Stimulated activated CD4-positive, alpha-beta T cell treated with anti-CD3 and anti-CD28 coated beads, Interleukin-4, amount 100 ng/mL, for 24 hours (primary cell): Measurements from ENCODE around the gene LDAH.
A peak's percentile ranks its signal among the peaks of the same experiment; 100 is the strongest.

Experiments
- DNase-seq: peaks from one replicate; pipeline ENCODE4 v3.0.0-alpha.2; 2020

The LDAH gene

DNA sequence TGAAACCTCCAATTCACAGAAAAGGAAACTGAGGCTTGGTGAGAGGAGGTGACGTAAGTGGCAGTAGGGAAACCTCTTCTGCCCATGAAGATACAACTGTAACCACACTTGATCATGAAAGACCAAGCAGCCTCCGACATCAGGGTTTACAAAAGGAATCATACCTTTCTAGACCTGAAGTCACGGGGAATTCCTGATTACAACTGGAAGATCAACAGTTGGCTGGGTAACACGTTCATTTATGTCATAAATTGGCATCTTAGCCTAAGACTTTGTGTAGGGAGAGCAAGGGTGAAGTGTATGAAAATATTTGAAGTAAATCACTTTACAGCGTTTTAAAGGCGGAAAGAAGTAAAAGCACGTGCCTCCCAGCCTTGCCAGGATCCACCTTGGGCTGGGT lies 172.9 kb downstream of the LDAH start:
- DNase-seq: no peak

DNA sequence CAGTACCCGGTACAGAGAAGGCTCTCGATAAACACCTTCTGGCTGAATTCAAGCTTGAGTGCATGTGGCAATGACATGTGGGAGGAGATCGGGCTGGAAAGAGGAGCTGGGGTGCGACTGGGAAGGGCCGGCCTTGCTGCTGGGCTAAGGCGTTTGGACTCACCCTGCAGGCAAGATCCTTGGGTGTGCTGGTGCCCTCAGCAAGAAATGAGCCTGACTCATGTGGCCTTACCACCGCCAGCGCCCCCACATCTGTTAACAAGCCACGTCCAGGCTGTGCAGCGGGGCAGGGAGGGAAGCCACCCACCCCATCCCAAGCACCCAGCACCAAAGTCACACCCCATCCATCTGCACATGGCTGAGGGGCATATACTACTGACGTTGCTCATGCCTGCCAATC lies 173.3 kb downstream of the LDAH start:
- DNase-seq: no peak

DNA sequence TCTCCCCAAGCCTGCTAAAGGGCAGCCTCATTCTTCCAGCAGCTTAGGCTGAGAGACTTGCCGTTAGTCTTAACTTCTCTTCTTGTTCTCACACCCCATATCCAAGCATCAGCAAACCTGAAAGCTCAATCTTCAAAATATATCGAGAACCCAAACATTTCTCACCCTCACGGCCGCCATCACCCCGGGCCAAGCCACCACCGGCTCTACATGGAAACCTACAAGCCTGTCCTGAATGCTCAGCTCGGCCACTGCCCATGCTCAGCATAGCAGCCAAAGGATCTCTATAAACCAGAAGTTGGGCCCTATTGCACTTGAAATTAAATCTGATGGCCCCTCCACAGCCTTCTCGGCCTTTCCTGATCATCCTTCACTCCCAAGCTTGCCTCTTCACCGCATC lies 174.1 kb downstream of the LDAH start:
- no peak for DNase-seq

DNA sequence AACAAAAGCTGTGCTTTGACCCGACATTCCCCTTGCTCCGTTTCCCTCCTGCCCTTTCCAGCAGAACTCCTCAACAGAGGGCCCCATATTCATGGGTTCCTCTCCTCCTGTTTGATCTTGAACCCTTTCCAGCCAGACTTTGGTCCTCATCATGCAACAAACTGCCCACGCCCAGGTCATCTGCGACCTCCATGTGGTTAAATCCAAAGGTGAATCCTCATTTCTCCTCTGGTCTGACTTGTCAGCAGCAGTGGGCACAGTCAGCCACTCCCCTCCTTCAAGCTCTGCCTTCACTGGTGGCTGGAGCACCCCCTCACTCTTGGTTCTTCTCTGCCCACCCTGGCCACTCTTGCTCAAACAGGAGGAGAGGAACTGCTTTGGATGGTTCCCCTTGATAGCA lies 174.7 kb downstream of the LDAH start:
- DNase-seq: no peak

DNA sequence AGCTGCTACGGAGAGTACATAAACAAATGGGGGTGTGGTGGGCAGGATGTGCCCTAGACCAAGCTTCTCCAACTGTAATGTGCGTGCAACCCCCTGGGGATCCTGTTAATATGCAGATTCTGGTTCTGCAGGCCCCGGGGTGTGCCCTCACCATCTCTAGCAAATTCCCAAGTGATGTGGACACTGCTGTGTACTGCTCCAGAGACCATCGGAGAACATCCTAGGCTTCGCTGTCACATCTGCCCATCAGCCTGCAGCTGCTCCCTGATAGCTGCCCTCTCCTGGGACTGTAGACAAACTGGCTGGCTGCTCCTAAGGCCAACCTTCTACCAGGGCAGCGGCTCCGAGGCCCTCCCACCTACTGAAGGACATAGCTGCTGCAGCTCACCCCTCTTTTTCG lies 175.2 kb downstream of the LDAH start:
- DNase-seq: no peak

DNA sequence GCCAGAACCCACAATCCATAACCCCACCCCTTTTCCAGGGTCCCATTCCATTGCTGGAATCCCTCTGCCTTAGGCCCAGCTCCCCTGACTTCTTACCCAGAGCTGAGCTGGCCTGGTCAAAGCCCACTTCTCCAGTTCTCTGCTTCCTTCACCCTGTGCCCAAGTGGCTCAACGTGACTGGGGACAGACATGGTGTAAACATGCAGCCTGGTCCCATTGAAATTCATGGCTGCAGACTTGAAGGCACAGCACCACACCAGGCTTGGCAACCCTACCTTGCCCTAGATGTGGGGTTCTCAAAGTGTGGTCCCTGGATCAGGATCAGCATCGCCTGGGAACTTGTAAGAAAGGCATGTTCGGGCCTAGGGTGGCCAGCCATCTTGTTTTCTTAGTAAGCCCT lies 175.7 kb downstream of the LDAH start:
- DNase-seq: no peak

DNA sequence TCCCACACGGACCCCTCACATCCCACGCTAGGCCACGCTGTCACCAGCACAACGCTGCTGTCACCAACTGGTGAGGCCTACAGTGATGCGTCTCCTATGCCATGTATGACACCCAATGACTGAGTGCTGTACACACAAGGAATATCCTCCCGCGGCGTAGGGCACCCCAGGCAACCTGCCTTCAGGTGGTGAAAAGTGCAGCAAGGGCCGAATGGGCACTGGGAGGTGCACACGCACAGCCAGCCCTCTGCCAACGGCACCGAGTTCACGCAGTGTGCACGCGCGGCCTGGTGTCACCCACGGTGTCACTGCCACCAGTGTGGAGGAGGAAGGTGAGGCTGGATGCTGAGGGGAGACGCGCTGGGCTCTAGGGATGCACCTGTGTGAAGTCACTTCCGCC lies 176.5 kb downstream of the LDAH start:
- no peak for DNase-seq

DNA sequence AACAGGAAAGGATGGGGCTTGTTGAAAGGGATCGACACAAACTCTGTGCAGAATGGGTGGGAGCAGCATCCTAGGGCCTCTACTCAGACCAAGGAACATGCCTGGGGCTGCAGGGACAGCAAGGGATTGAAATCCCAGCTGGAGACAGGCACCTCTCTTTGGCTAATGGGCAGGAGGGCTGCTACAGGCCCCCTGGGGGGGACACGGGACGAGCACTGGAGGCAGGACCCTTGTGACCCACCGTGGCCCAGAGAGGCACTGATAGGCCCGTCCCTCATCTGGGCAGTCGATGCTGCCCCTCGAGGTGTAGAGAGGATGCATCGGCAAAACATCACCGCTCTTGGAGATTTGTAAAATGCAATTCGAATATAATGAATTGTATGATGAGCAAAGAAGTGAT lies 177.1 kb downstream of the LDAH start:
- DNase-seq: no peak

DNA sequence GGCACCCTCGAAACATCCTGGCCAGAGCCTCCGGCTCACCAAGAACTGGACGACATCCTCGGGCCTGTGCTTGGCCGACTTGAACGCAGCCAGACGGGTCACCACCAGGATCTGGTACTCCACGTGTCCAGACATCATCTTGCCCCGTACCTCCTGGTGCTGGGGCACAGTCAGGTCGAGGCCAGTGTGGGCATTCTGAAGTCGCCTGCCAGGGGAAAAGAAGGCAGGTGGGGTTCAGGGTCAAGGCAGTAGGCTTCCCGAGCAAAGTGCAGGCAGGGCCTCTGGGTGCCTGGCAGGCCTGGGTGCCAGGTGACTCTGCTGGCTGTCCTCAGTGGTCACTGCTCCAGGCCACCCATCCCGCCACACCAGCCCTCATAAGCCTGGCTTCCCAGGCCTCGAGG lies 177.6 kb downstream of the LDAH start:
- no peak for DNase-seq

DNA sequence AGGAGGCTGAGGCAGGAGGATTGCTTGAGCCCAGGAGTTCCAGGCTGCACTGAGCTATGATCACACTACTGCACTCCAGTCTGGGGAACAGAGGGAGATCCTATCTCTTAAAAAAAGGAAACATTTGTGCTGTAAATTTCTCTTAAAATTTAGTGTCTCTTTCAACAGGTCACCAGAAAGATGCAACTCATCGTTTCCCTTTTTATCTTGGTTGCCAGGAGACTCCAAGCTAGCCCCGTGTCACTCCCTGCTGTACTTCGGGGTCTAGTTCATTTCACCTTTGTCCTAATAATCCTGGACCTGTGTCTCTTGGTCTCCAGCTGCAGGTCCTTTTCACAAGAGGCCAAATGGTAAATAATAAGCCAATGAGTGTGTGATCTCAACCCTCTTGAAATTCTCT lies 179.1 kb downstream of the LDAH start:
- no peak for DNase-seq

DNA sequence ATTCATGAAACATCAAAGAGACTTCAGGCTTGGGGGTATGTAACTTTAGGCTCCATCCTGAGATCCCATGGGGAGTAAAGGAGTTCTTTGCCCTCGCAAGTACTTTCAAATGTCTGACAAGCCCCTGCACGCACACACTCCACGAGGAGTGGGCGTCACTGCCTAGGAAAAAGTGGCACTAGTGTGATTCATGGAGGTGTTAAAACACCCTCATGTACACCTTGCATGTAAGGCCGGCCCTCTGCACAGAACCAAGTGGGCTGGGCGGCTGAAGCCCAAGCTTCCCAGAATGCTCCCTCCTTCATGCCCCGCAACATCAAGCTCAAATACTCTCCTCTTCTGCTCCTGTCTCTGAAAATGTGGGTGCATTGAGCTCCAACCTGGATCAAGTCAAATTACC lies 179.8 kb downstream of the LDAH start:
- DNase-seq: no peak

DNA sequence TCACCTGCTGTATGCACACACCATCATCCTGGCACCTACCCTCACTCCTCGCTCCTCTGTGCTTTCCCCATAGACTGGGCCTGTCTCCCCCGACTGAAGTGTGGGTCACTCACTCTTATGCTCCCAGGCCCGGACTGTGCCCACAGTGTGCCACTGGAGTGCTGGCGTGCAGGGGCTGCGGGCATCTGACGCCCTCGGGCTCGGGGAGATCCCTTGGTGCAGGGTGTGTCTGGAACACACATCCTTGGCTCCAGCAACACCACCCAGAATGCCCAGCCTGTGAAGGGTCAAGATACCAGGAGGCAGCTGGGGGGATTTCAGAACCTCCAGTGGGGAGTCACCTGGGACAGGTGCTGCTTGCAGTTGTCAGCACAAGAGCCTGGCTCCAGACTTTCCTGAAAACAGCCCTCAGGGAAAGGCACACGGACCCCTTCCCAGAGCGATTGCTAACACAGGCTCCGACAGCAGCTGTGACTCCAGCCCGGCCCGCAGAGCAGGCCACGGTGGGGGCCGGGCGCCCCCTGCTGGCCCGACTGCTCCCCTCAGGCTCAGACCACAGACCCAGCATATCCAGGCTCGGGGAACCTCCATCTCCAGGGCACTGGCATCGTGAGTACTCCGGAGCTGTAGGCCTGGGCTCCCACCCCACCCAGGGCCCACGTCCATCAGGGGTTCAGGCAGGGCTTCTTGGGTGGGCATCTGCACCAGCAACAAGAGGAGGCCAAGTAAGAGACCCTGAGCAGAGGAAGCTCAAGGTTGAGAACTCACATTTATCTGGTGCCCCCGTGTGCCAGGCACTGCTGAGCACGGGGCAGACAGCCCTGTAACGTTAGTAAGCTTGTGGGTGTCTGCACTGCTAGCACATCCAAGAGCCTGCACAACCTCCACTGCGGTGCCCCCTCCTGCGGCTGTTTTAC lies 180.6 kb downstream of the LDAH start:
- DNase-seq: peak; percentile 75

DNA sequence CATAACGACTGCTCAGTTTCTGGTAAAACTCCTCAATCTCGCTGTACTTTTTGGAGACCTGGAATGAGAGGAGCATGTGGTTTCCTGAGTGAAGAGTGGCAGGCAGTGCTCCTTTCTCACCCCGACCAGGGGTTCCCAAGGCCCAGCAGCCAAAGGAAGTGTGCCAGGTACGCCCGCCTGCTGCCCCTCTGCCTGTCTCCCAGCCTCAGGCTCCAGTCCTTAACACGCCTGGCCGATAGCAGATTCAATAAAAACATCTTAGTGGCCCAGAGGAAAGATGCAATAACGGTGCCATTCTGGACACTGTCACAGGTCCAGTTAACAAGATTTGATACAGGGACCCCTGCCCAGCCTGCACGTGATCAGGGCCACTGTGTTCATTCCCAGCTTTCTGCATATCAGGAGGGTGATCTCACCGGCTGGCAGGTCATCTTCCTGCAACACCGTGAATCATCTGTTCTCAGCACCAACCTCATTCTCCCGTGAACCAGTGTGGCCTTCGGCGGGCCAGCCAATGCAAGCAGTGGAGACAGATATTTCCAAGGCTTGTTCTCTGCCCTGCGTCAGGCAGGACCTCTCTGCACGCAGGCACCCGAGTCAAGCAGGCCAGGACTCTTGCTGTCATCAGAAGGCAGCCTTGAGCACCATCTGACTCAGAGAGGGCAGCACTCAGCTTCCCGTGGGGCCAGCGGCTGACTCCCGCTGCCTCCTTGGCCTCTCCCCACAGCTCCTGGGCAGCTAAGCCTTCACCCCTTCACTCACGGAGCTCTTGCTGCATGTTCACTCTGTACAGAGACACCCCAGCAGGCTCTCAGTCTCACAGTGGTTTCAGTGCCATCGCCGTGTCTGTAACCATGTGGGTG lies 181.5 kb downstream of the LDAH start:
- DNase-seq: no peak

DNA sequence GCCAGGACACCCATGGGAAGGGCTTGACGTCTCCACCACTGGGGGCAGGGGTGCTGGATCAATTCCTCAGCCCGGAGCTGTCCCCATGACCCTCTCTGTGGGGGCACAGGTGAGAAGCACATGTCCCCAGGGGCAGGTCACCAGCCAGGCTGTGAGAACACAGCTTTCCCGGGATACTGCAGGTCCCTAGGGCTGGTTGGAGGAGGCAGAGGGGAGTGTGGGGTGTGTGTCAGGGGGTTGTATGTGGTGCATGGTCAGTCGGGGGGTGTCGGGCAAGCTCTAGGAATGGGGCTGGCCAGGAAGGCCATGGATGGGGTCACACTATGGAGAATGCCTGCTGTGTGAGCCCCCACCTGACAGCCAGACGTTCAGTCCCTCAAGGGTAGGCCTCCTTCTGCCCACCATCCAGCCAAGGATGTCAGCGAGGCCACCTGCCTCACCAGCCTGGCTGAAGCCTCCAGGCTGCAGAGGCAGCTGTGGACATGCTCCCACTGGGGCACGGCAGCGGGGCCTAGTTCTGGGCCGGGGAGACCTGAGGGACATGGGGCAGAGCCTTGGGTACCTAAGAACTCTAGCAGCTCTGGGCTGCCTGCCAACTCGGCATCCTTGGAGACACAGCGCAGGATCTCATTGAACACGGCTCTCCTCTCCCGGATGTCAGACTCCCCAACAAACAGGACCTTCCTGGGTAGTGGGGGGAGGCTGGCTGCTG lies 182.3 kb downstream of the LDAH start:
- no peak for DNase-seq

DNA sequence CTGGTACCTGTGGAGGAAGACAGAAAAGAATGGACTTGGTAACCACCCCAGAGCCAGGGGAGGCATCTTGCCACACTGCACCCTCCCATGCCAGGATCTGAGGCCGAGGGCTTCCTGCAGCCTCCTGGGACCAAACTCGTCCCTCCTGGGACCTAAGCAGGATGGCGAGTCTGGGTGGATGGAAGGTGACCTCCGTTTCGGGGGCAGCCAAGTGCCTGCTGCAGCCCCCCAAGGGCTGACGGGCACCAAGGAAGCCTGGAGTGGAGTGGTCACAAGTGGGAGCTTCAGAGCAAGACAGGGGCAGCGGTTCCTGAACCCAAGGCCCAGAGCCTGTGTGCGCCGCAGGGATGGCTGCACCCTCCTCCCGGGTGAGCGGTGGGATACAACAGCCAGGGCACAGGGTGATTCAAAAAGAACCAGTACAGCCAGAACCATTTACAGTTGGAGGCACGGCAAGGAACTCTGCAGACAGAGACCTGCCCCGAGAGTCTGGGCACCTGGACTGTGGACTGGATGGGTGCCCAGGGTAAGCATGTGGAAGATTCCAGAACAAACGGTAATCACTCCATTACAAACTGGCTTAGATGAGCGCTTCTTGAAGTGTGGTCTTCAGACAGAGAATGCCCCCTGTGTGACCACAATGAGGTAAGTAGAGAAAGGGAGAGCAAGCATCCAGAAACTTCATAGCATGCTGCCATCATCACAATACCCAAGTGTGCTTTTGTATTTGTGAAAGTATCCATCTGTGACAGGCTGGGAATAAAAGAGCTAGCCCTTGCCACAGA lies 184.1 kb downstream of the LDAH start:
- no peak for DNase-seq

DNA sequence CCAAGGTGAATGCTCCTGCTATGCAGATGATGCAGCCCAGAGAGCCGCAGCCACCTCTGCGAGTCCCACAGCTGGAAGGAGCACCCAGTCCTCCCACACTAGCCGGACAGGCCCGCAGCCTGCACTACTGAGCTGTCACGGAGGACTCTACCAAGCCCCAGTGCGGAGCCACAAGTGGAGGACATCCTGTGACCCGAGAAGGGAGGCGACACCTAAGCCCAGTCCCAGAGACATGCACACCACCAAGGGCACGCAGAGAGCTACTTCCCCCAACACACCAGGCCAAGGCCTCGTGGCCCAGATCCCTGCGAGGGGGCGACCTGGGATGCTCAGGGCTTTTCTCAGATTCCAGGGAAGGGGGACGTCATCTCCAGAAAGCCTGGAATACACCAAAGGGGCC lies 184.9 kb downstream of the LDAH start:
- DNase-seq: no peak

DNA sequence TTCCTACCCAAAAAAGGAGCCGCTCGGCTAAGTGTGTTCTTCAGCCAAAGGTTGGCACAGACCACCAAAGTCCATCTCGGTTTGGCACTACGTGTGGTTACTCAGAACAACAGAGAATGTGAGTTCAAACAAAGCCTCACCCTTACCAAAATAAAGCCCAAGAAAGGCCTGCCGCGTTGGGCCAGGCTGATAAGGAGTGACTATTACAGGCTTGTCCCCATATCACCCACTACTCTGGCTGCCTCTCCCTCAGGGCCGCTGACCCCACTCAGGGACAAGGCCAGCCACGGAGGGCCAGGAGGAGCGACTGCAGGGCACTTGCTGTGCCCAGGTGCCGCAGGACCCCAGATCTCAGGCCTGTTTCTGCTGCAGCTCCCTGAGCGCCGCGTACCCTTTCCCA lies 185.8 kb downstream of the LDAH start:
- no peak for DNase-seq

DNA sequence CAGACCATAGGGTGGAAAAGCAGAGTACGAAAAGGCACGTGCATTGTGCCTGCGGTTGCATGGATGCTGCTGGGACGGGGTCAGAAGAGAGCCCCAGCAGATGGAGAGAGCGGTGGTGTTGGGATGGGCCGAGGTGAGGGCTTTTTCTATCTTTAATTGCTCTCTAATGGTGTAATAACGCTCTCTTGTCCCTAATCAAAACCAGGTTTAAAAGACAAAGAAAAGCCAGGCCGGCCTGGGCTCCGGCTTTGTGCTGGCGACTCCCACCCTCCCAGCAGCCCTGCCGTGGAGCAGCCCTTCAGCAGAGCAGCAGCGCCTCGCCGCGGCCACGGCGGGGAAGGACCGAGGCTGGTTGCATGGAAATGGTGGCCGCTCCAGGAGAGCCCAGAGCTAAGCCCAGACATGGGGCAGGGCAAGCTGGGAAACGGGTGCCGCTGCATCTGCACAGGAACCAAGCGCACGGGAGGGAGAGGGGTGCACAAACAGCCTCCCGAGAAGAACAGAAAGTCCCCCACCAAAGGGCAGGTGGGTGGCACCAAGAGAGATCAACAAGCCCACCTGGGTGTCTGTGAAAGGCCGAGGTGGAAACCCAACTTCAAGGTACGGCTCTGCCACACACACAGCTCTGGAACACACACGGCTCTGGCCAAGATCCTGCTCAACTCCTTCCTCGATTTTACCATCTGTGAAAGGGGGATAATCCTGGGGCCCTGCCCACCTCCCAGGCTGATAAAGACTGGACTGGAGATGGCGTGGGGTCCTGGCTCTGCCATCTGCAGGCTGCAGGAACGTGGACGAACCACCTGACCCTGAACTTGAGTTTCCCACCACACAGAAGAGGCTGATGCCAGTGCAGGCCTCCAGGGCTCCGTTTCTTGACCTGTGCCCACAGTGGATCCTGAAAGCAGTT lies 187.0 kb downstream of the LDAH start:
- DNase-seq: peak; percentile 30

DNA sequence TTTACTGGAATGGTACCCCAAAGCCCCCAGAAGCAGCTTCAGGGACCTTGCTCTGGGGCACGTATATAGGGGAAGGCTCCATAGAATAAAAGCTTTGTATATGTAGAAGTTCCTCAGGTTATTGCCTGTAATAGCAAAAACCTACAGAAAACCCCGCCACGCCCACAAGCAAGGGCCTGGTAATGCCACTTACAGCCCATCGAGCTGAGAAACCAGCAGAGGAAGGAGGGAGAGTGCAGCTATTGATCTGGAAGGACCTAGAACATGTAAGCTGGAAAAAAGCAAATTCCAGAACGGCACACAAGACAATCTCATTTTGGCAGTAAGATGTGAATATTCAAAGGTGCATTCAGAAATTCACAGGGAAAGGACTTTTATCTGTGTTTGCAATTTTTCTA lies 187.8 kb downstream of the LDAH start:
- no peak for DNase-seq

DNA sequence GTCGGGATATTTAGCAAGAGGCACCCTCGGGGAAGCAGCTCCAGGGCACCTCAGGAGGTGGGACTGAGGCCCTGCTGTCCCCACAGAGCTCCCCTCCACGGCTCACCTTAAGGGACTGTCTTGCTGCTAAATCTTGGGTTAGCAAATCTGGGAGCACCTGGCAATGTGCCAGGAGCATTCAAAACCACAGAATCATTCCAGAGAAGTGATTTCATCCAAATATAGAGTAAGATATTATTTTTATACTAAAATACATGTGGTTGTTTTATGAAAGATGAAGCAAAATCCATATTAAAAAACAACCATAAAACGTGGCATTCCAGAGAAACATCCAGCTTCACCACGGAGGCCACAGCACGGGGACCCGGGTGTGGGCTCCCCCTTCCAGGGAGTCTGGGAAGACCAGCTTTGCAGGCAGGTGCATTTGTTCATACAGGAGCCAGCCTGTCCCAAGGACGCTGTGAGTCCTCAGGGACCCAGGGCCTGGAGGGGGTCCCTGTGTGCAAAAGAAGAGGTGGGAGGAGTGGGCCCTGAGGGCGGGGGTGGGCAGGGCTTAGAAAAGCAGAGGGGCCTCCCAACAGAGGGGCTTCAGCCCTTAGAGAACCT lies 188.3 kb downstream of the LDAH start:
- DNase-seq: no peak
